Retinal pigment epithelial cell (primary cell): ENCODE results near the gene SLC30A7.
"Not testable (repeated sequence)": the region's sequence is repeated elsewhere in the genome, so short reads cannot be mapped to it uniquely, and the experiment has no call there.

ENCODE experiments used
- DNase-seq: peaks from one replicate; pipeline ENCODE4 v3.0.0-alpha.2; 2010; ENCODE audit warnings: low read depth
- H3K4me3 ChIP-seq: 2 replicates; pipeline ENCODE4 v1.5.1; 2011; ENCODE audit warnings: mild to moderate bottlenecking, low read length, control low read depth, moderate library complexity
- TF ChIP-seq, protein P1 (sequence below): conservative IDR thresholded peaks from 2 replicates; pipeline ENCODE4 v1.5.1; 2011; ENCODE audit warnings: low read depth, low read length, control low read depth, inconsistent platforms

SLC30A7 gene

DNA sequence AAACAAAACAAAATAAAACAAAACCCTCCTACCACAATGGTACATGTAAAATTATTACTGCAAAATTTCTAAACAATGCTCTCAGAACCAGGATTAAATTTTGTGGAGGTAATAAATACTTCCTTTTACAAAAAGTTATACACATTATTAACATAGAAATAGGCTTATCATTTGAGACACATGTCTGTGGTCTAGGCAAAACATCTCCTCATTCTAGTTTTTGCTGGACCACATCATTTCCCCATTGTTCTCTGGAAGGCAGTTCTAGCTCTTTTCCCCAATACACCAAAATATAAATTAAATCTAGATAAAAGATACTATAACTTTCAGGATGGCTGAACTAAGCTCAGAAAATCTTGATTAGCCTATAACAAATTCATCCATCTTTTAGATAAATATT is 19.6 kb upstream of the SLC30A7 start:
- TF ChIP-seq, protein P1, sequence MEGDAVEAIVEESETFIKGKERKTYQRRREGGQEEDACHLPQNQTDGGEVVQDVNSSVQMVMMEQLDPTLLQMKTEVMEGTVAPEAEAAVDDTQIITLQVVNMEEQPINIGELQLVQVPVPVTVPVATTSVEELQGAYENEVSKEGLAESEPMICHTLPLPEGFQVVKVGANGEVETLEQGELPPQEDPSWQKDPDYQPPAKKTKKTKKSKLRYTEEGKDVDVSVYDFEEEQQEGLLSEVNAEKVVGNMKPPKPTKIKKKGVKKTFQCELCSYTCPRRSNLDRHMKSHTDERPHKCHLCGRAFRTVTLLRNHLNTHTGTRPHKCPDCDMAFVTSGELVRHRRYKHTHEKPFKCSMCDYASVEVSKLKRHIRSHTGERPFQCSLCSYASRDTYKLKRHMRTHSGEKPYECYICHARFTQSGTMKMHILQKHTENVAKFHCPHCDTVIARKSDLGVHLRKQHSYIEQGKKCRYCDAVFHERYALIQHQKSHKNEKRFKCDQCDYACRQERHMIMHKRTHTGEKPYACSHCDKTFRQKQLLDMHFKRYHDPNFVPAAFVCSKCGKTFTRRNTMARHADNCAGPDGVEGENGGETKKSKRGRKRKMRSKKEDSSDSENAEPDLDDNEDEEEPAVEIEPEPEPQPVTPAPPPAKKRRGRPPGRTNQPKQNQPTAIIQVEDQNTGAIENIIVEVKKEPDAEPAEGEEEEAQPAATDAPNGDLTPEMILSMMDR, result no peak
- no peak for DNase-seq
- H3K4me3 ChIP-seq, result no peak overlapping the region

DNA sequence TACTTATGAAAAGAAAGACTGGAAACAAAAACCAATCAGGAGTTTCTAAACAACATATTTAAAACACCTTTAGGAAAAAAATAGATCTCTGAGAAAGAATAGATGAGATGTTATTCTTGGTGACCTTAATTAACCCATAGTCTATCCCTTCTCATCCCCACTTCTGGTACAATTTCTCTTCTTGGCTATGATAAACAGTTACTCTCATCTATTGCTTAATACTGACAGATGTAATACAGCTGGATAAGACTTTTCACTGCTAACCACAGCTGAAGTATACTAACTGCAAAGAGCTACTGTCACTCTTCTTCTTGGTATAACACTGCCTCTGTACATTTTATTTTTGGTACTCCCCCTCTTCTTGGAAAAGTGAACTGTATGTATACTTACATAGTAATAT is 16.5 kb upstream of the SLC30A7 start:
- TF ChIP-seq, protein P1, result no peak
- H3K4me3 ChIP-seq, result no peak overlapping the region
- no peak for DNase-seq

DNA sequence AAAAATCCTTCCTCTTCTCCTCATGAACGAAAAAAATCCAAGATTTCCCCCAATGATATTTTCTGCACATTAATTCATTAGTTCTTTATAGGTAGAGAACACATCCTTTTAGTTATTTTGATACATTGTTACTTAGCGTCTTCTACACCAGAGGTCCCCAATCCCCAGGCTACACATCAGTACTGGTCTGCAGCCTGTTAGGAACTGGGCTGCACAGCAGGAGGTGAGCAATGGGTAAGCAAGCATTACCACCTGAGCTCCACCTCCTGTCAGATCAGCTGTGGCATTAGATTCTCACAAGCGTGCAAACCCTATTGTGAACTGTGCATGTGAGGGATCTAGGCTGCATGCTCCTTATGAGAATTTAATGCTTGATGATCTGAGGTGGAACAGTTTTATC is 14.2 kb upstream of the SLC30A7 start:
- no peak for DNase-seq
- TF ChIP-seq, protein P1, result no peak
- no peak overlapping the region for H3K4me3 ChIP-seq

DNA sequence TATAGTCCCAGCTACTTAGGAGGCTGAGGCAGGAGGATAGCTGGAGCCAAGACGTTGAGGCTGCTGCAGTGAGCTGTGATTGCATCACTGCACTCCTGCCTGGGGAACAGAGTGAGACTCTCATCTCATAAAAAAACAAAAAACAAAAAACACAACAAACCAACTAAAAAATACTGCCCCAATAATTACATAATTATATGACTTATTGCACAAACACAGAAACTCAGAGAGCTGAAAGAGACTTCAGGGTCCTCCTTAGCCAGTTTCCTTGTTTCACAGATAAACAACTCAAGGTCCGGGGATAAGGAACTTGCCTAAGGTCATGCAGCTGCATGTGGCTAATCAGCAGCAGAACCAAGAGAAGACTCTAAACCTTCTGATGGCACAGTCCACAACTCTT is 13.2 kb upstream of the SLC30A7 start:
- DNase-seq, result no peak
- TF ChIP-seq, protein P1, result no peak
- H3K4me3 ChIP-seq, result no peak overlapping the region

DNA sequence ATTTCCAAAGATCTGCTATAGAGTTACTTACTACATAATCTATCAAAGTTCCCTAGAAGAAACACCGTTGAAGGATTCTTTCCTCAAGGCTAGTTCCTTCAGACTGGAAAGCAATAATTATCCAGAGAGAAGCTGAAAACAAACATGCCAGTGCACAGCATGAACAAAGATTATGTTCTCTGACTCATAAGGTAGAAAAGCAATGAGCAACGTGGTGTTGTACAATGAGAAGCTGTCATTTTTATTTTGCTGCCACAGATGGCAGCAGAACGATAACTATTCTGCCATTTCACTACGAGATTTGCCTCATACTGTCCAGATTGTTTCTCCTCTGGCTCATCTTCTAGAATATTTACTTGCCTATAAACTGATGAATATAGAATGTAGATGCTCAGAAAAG is 11.9 kb upstream of the SLC30A7 start:
- no peak for DNase-seq
- TF ChIP-seq, protein P1, result peak; percentile 16

DNA sequence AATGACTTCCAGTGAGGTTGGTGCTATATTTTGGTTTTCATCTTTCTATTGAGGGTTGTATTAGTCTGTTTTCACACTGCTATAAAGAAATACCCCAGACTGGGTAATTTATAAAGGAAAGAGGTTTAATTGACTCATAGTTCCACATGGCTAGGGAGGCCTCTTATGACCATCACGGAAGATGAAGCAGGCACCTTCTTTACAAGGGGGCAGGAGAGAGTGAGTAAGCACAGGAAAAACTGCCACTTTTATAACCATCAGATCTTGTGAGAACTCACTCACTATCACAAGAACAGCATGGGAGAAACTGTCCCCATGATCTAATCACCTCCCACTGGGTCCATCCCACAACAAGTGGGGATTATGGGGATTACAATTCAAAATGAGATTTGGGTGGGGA is 6.9 kb upstream of the SLC30A7 start:
- H3K4me3 ChIP-seq, DNase-seq: not testable (repeated sequence)

More for the DNA sequence above, 11.9 kb upstream of the SLC30A7 start:
- no peak overlapping the region for H3K4me3 ChIP-seq

DNA sequence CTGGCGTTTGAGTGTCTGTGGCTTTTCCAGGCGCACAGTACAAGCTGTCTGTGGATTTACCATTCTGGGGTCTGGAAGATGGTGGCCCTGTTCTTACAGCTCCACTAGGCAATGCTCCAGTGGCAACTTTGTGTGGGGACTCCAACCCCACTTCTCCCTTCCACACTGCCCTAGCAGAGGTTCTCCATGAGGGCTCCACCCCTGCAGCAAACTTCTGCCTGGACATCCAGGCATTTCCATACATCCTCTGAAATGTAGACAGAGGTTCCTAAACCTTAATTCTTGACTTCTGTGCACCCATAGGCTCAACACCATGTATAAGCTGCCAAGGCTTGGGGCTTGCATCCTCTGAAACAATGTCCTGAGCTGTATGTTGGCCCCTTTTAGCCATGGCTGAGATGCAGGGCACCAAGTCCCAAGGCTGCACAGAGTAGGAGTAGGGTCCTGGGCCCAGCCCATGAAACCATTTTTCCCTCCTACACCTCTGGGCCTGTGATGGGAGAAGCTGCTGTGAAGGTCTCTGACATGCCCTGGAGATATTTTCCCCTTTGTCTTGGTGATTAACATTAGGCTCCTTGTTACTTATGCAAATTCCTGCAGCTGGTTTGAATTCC is 5.9 kb upstream of the SLC30A7 start:
- not testable (repeated sequence) for H3K4me3 ChIP-seq, DNase-seq

DNA sequence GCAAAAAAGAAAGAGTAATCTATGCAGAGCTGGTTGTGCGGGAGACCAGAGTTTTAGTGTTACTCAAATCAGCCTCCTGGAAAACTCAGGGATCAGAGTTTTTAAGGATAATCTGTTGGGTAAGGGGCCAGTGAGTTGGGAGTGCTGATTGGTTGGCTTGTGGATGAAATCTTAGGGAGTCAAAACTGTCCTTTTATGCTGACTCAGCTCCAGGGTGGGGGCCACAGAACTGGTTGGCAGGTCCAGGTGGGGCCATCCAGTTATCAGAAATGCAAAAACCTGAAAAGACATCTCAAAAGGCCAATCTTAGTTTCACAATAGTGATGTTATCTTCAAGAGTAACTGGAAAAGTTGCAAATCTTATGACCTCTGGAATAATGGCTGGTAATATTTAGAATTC is 4.5 kb upstream of the SLC30A7 start:
- no peak for DNase-seq
- no peak overlapping the region for H3K4me3 ChIP-seq
- TF ChIP-seq, protein P1, result no peak
